HepG2 (cell line): ENCODE results near the gene HIPK4. TPM values are rescaled to one million over a fixed set of nuclear protein-coding genes. Genes with fewer than 3 reads are reported as not detected.

ENCODE experiments used
- AGO2 ChIP-seq: fragments of 200-400 bp; formaldehyde crosslinking; optimal IDR thresholded peaks from 2 replicates; pipeline ENCODE3; 2017; ENCODE audit warnings: mild to moderate bottlenecking, low read depth, low read length, moderate library complexity
- CBX5 ChIP-seq: sonication (generic); formaldehyde crosslinking; IDR thresholded peaks from 2 replicates; pipeline ENCODE4 v1.4.0; 2020; ENCODE audit warnings: missing genetic modification reagents, borderline replicate concordance
- CENPT ChIP-seq: sonication (generic); formaldehyde crosslinking; IDR thresholded peaks from 2 replicates; pipeline ENCODE4 v1.8.0; 2022; ENCODE audit warnings: low read depth, mild to moderate bottlenecking, moderate library complexity, missing genetic modification reagents
- FOXO4 ChIP-seq: sonication (generic); formaldehyde crosslinking; conservative IDR thresholded peaks from 2 replicates; pipeline ENCODE4 v1.8.1; 2023; ENCODE audit warnings: missing genetic modification reagents
- HNF1A ChIP-seq, 2 experiments: sonication (generic) in 1 of 2; formaldehyde crosslinking in 1 of 2; IDR thresholded peaks; 2 replicates each; pipeline versions ENCODE4 v1.4.0 to v1.6.1; 2016 to 2020; ENCODE audit warnings: borderline replicate concordance in 1 of 2, low read depth in 1 of 2, mild to moderate bottlenecking in 1 of 2, missing genetic modification reagents in 1 of 2
- MIER3 ChIP-seq: IDR thresholded peaks from 2 replicates; pipeline ENCODE4 v1.6.1; 2016; ENCODE audit warnings: missing compliant biosample characterization, borderline replicate concordance
- MYC ChIP-seq: sonication (generic); formaldehyde crosslinking; IDR thresholded peaks from 2 replicates; pipeline ENCODE4 v1.9.0; 2021; ENCODE audit warnings: missing genetic modification reagents, borderline replicate concordance
- REXO4 ChIP-seq: sonication (generic); formaldehyde crosslinking; IDR thresholded peaks from 2 replicates; pipeline ENCODE4 v1.8.0; 2022; ENCODE audit warnings: missing genetic modification reagents, mild to moderate bottlenecking, borderline replicate concordance
- RXRB ChIP-seq: IDR thresholded peaks from 2 replicates; pipeline ENCODE4 v1.6.1; 2016; ENCODE audit warnings: borderline replicate concordance, missing genetic modification reagents, missing compliant biosample characterization
- SNAPC5 ChIP-seq: sonication (generic); formaldehyde crosslinking; IDR thresholded peaks from 2 replicates; pipeline ENCODE4 v1.8.1; 2023; ENCODE audit warnings: mild to moderate bottlenecking, missing genetic modification reagents, borderline replicate concordance
- U2AF1 ChIP-seq: fragments of 200-400 bp; formaldehyde crosslinking; optimal IDR thresholded peaks from 2 replicates; pipeline ENCODE3; 2017; ENCODE audit warnings: mild to moderate bottlenecking, low read depth, low read length
- ZNF138 ChIP-seq: sonication (generic); formaldehyde crosslinking; IDR thresholded peaks from 2 replicates; pipeline ENCODE4 v1.5.0; 2020; ENCODE audit warnings: mild to moderate bottlenecking, low read depth, missing genetic modification reagents
- ZNF143 ChIP-seq: sonication (generic); formaldehyde crosslinking; IDR thresholded peaks from 2 replicates; pipeline ENCODE4 v1.4.0; 2020; ENCODE audit warnings: missing genetic modification reagents
- ZNF354B ChIP-seq: sonication (generic); formaldehyde crosslinking; IDR thresholded peaks from 2 replicates; pipeline ENCODE4 v1.8.0; 2022; ENCODE audit warnings: mild to moderate bottlenecking, missing genetic modification reagents
- ZNF44 ChIP-seq: sonication (generic); formaldehyde crosslinking; IDR thresholded peaks from 2 replicates; pipeline ENCODE4 v1.5.1; 2020; ENCODE audit warnings: mild to moderate bottlenecking, missing genetic modification reagents
- ZNF510 ChIP-seq: sonication (generic); formaldehyde crosslinking; IDR thresholded peaks from 2 replicates; pipeline ENCODE4 v1.4.0; 2020; ENCODE audit warnings: low read depth, mild to moderate bottlenecking, missing genetic modification reagents
- ZNF563 ChIP-seq: sonication (generic); formaldehyde crosslinking; IDR thresholded peaks from 2 replicates; pipeline ENCODE4 v1.8.0; 2022; ENCODE audit warnings: mild to moderate bottlenecking, moderate library complexity, missing genetic modification reagents
- polyA plus RNA-seq, 8 experiments: library from polyadenylated mRNA; depleted of rRNA in 3 of 8; stranded (reverse) in 7 of 8; unstranded in 1 of 8; fragments of >200 nt; fragmentation: Illumina TruSeq in 4 of 8; extraction: Trizol in 4 of 8; gene quantifications; 2 replicates each; pipeline versions ENCODE4 v1.2.1 to v1.2.3, GENCODE V29; 2011 to 2016; ENCODE audit warnings: low read depth in 4 of 8, missing spikeins in 1 of 8, mixed read lengths in 1 of 8; ENCODE audit not compliant: insufficient read depth in 1 of 8
- total RNA-seq, 5 experiments: library from RNA; depleted of rRNA; stranded (reverse); fragments of >200 nt; fragmentation: Illumina TruSeq; extraction: Trizol; gene quantifications; 2 replicates each; pipeline ENCODE4 v1.2.3, GENCODE V29; 2016; ENCODE audit warnings: low read depth in 1 of 5
- TF ChIP-seq, protein P1 (sequence below): sonication (generic); formaldehyde crosslinking; IDR thresholded peaks from 2 replicates; pipeline ENCODE4 v1.4.0; 2020; ENCODE audit warnings: missing genetic modification reagents
- TF ChIP-seq, protein P2 (sequence below): sonication (generic); formaldehyde crosslinking; IDR thresholded peaks from 2 replicates; pipeline ENCODE4 v1.8.0; 2023; ENCODE audit warnings: mild to moderate bottlenecking, missing genetic modification reagents

The HIPK4 gene
- total and polyA plus RNA-seq, 2 of the 13 experiments (the other 11 are each of a cell fraction or from before 2014, with no cell fraction given), result 0.03 TPM; not detected in 1

DNA sequence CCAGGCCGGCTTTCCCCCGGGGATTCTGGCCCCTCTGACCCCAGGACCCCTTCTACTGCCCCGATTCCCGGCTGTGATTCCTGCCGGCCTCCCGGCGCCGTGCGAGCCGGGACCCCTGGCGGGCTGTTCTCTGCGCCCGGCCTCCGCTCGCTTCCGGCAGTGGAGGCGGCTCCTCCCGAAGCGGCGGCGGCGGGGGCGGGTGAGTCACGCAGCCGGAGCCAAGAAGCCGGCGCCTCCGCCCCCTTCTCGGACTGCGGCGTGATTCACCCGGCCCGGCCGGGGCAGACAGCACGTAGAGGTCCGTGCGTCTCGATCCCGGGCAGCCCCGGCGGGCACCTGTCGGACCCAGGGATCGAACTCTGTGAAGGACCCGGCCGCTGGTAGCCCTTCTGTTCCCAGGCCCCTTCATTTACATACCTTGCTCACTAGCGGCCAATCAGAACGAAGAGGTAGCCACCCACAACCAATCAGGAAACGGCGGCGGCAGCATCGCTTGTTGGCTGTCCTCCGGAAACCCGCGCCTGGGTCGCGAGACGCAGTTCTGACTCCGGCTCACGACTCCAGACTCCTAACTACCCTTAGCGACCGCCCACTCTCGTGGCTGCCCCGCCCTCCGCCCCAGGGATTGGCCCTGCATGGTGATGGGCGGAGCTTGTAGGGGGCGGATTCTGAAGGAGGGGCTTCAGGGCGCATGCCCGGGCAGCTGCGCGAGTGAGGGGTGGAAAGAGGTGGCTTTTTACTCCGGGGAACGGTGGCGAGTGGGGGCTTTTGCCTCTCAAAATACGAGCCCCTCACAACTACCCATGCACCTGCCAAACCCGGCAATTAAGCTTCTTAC lies 35.7 kb upstream of the HIPK4 start, which contains the start of gene SERTAD1 (continued):
- TF ChIP-seq FOXO4 (CRISPR knock-in tag), result no peak
- TF ChIP-seq ZNF510 (CRISPR knock-in tag), result no peak
- 0 out of 2 replicates have a peak, but pooled peaks have one; percentile 44 for TF ChIP-seq ZNF138 (CRISPR knock-in tag)
- TF ChIP-seq U2AF1, result peak; percentile 35
- no peak for TF ChIP-seq SNAPC5 (CRISPR knock-in tag)
- peak; percentile 53; the same call in 1 of the 2 replicates for TF ChIP-seq ZNF143 (CRISPR knock-in tag)
- TF ChIP-seq, protein P1, sequence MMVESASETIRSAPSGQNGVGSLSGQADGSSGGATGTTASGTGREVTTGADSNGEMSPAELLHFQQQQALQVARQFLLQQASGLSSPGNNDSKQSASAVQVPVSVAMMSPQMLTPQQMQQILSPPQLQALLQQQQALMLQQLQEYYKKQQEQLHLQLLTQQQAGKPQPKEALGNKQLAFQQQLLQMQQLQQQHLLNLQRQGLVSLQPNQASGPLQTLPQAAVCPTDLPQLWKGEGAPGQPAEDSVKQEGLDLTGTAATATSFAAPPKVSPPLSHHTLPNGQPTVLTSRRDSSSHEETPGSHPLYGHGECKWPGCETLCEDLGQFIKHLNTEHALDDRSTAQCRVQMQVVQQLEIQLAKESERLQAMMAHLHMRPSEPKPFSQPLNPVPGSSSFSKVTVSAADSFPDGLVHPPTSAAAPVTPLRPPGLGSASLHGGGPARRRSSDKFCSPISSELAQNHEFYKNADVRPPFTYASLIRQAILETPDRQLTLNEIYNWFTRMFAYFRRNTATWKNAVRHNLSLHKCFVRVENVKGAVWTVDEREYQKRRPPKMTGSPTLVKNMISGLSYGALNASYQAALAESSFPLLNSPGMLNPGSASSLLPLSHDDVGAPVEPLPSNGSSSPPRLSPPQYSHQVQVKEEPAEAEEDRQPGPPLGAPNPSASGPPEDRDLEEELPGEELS (CRISPR knock-in tag), result no peak; the same call in 1 of the 2 replicates
- TF ChIP-seq HNF1A (IDR thresholded peaks at IDR 0.05; ENCODE audit: low read depth), result no peak
- 0 out of 2 replicates have a peak, but pooled peaks have one; percentile 26 for TF ChIP-seq HNF1A (CRISPR knock-in tag; IDR thresholded peaks at IDR 0.05; ENCODE audit: borderline replicate concordance)
- peak; percentile 77 for TF ChIP-seq ZNF563
- 0 out of 2 replicates have a peak, but pooled peaks have one; percentile 18 for TF ChIP-seq MIER3 (CRISPR knock-in tag)
- no peak for TF ChIP-seq RXRB (CRISPR knock-in tag)
- TF ChIP-seq ZNF44 (CRISPR knock-in tag), result no peak; the same call in 1 of the 2 replicates
- TF ChIP-seq REXO4 (CRISPR knock-in tag), result no peak
- TF ChIP-seq, protein P2, sequence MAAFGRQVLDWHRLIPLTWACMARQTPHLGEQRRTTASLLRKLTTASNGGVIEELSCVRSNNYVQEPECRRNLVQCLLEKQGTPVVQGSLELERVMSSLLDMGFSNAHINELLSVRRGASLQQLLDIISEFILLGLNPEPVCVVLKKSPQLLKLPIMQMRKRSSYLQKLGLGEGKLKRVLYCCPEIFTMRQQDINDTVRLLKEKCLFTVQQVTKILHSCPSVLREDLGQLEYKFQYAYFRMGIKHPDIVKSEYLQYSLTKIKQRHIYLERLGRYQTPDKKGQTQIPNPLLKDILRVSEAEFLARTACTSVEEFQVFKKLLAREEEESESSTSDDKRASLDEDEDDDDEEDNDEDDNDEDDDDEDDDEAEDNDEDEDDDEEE (CRISPR knock-in tag), result peak; percentile 86
- no peak for TF ChIP-seq ZNF354B (CRISPR knock-in tag)
- TF ChIP-seq CENPT (CRISPR knock-in tag), result no peak
- TF ChIP-seq CBX5 (CRISPR knock-in tag), result no peak
- no peak for TF ChIP-seq MYC (CRISPR knock-in tag)
- TF ChIP-seq AGO2, result peak; percentile 53
